Osteoblast (primary cell): ENCODE measurements around the gene ETV1. TPM values are rescaled to one million over a fixed set of nuclear protein-coding genes. Genes with fewer than 3 reads are reported as not detected.

Experiments used
- DNase-seq: peaks from one replicate; pipeline ENCODE4 v3.0.0; 2011; ENCODE audit warnings: low spot score, mixed read lengths; ENCODE audit not compliant: insufficient read length; ENCODE audit errors: missing footprints
- H2AFZ ChIP-seq: 2 replicates; pipeline ENCODE4 v1.6.0; 2011; ENCODE audit warnings: mild to moderate bottlenecking, low read length
- H3K27ac ChIP-seq: 2 replicates; pipeline ENCODE4 v1.5.1; 2011; ENCODE audit warnings: mild to moderate bottlenecking, low read depth, low read length, moderate library complexity
- H3K27me3 ChIP-seq: 2 replicates; pipeline ENCODE4 v1.6.0; 2012; ENCODE audit warnings: mild to moderate bottlenecking, control low read depth, inconsistent platforms, low read length, moderate library complexity; ENCODE audit not compliant: insufficient read depth
- H3K36me3 ChIP-seq: 2 replicates; pipeline ENCODE4 v1.5.1; 2011; ENCODE audit warnings: mild to moderate bottlenecking, low read length, control low read depth, moderate library complexity; ENCODE audit not compliant: insufficient read depth
- H3K4me1 ChIP-seq: 2 replicates; pipeline ENCODE4 v1.5.1; 2011; ENCODE audit warnings: mild to moderate bottlenecking, low read length, control low read depth, moderate library complexity; ENCODE audit not compliant: insufficient read depth
- H3K4me2 ChIP-seq: 2 replicates; pipeline ENCODE4 v1.6.0; 2011; ENCODE audit warnings: mild to moderate bottlenecking, low read length; ENCODE audit not compliant: insufficient read depth
- H3K4me3 ChIP-seq: fragments of 200-600 bp; sonication (generic); 3 replicates; pipeline ENCODE4 v1.5.1; 2012; ENCODE audit warnings: mild to moderate bottlenecking, low read length, inconsistent platforms; ENCODE audit not compliant: insufficient read depth
- H3K79me2 ChIP-seq: 2 replicates; pipeline ENCODE4 v1.6.0; 2012; ENCODE audit warnings: mild to moderate bottlenecking, low read length, control low read depth, inconsistent platforms; ENCODE audit not compliant: insufficient read depth
- H3K9me3 ChIP-seq: 2 replicates; pipeline ENCODE4 v1.5.1; 2011; ENCODE audit warnings: low read depth, low read length, control low read depth
- H4K20me1 ChIP-seq: 2 replicates; pipeline ENCODE4 v1.6.0; 2012; ENCODE audit warnings: mild to moderate bottlenecking, low read length, control low read depth; ENCODE audit not compliant: insufficient read depth
- CTCF ChIP-seq: IDR thresholded peaks from 2 replicates; pipeline ENCODE4 v1.5.1; 2011; ENCODE audit warnings: mild to moderate bottlenecking, low read depth, low read length, moderate library complexity; ENCODE audit errors: extremely low read depth
- total RNA-seq: library from RNA; depleted of rRNA; stranded (reverse); fragments of >200 nt; gene quantifications from 2 replicates; pipeline ENCODE4 v1.2.3, GENCODE V29; 2012

The ETV1 gene
- total RNA-seq, 1 donor = 15.9 TPM

DNA sequence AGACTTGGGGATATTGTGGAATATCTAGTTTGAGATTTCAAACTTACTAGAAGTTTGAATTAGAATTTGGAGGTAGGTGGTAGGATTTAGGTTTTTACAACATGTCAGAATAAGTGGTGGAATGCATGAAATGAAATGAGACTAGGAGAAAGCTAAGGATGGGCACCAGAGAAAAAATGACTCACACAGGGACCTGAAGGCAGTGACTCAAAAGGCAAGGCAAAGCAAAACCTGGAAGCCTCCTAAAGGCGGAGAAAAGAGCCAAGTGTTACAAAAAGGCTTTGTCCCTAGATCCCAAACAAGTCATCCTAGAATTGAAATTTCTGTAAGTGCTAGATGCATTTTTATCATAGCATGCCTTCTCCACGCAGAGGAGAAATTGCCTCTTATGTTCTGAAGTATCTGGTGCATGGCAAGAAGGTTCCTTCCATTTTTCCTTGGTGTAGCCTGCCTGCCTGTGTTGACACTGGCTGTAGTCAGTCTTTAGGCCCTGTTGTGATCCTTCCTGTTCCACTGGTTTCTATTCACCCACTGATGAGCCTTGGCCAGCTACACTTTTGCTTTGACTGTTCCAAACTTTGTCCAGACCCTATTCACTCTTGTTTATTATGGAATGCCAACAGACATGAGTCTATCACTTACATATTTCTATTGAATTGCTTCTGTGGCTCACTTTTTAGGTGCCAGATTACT is 109.3 kb downstream of the ETV1 start:
- Histone ChIP-seq H3K36me3 (no peaks in the 10 kb centered on the region), H3K4me3 (peak overlapping the region; percentile 13), H3K4me1 (peaks cover 20% of the 10 kb centered on the region), H3K27me3 (no peaks in the 10 kb centered on the region), H4K20me1 (no peaks in the 10 kb centered on the region), H2AFZ (no peak overlapping the region), H3K4me2 (peak overlapping the region; percentile 29), H3K27ac (peak overlapping the region; percentile 74), H3K9me3 (no peaks in the 10 kb centered on the region), H3K79me2 (no peaks in the 10 kb centered on the region)
- peak; percentile 64 for DNase-seq
- no peak for TF ChIP-seq CTCF

DNA sequence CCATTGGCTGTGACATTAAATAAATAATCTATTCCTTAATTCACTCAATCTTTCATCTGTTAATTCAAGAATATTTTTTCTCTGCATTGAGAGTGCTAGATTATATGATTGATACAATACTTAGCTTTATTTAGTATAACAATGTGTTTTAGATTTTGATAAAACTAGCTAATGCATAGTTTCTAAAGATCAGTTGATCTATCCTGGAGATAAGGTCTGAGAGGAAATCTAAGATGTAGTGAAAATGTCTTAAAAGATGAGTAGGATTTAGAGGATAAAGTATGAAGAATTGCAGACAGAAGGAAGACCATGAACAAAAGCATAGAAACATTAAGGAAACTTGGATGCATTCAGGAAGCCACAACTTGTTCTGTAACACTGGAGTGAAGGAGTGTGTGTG is 110.3 kb downstream of the ETV1 start:
- H3K4me2 ChIP-seq = no peak overlapping the region

DNA sequence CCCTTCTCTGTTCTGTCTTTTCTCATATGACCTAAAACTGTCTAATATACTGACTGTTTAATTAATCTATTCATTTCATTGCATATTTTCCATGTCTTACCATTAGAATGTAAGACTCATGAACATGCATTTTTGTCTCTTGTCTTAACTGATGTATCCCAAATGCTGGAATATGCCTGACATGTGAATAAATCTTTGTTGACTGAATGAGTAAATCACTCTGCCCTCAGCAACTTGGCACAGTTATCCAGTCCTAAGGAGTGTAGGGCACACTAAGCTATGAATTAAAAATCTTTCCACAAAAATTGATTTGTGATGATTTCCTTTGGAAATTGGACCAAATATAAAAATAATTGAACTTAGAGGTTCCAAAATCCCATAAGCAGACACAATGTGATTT is 111.3 kb downstream of the ETV1 start:
- Histone ChIP-seq H3K4me1 (peaks cover 27% of the 10 kb centered on the region), H3K4me3 (no peak overlapping the region), H3K9me3 (no peaks in the 10 kb centered on the region), H3K4me2 (no peak overlapping the region), H4K20me1 (no peaks in the 10 kb centered on the region), H3K27me3 (no peaks in the 10 kb centered on the region), H3K27ac (no peak overlapping the region), H3K36me3 (no peaks in the 10 kb centered on the region), H2AFZ (no peak overlapping the region), H3K79me2 (no peaks in the 10 kb centered on the region)
- DNase-seq = no peak
- TF ChIP-seq CTCF = no peak

More for the DNA sequence above, 110.3 kb downstream of the ETV1 start:
- no peak for DNase-seq
- H3K79me2 ChIP-seq = no peaks in the 10 kb centered on the region
- H2AFZ ChIP-seq = no peak overlapping the region
- H3K9me3 ChIP-seq = no peaks in the 10 kb centered on the region
- no peaks in the 10 kb centered on the region for H4K20me1 ChIP-seq
- TF ChIP-seq CTCF = no peak
- H3K36me3 ChIP-seq = no peaks in the 10 kb centered on the region
- H3K27ac ChIP-seq = no peak overlapping the region
- peaks cover 26% of the 10 kb centered on the region for H3K4me1 ChIP-seq
- no peak overlapping the region for H3K4me3 ChIP-seq
- no peaks in the 10 kb centered on the region for H3K27me3 ChIP-seq

DNA sequence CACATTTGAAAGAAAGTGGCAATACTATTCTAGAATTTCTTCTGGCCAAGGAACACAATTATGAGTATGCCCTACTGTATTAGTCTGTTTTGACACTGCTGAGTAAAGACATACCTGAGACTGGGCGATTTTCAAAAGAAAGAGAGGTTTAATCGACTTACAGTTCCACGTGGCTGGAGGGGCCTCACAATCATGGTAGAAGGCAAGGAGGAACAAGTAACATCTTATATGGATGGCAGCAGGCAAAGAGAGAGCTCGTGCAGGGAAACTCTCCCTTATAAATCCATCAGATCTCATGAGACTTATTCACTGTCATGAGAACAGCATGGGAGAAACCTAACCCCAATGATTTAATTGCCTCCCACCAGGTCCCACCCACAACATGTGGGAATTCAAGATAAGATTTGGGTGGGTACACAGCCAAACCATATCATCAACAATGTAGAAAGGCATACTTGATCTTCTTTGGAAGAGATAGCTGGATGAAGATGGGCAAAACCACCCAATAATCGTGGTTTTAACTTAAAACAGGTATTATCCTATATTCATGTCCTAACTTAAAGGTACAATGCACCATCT is 113.9 kb downstream of the ETV1 start:
- H3K4me1 ChIP-seq = peaks cover 21% of the 10 kb centered on the region
- no peak overlapping the region for H3K4me3 ChIP-seq
- H2AFZ ChIP-seq = no peak overlapping the region
- H3K9me3 ChIP-seq = no peaks in the 10 kb centered on the region
- no peak overlapping the region for H3K4me2 ChIP-seq
- H4K20me1 ChIP-seq = no peaks in the 10 kb centered on the region
- TF ChIP-seq CTCF = no peak
- DNase-seq = no peak
- no peak overlapping the region for H3K27ac ChIP-seq
- no peaks in the 10 kb centered on the region for H3K36me3 ChIP-seq
- H3K79me2 ChIP-seq = no peaks in the 10 kb centered on the region
- no peaks in the 10 kb centered on the region for H3K27me3 ChIP-seq
